Ovary (tissue), 3 donors: ENCODE data around the gene NAB2.

ENCODE experiments used
- EP300 ChIP-seq: sonication (generic); formaldehyde crosslinking; IDR thresholded peaks from one replicate; pipeline ENCODE4 v1.6.1; 2017; ENCODE audit warnings: antibody characterized with exemption
- POLR2A ChIP-seq: fragments of 450-650 bp; IDR thresholded peaks from one replicate; pipeline ENCODE4 v1.6.1; 2017; ENCODE audit warnings: antibody characterized with exemption, mild to moderate bottlenecking, moderate library complexity
- TF ChIP-seq, protein P1 (sequence below), 3 donors: fragments of 450-650 bp in 2 of 3; fragments of 200-600 bp in 1 of 3; IDR thresholded peaks; one replicate each; pipeline versions ENCODE4 v1.5.1 to v1.8.0; 2016 to 2022; ENCODE audit warnings: antibody characterized with exemption in 3 of 3, mild to moderate bottlenecking in 1 of 3
- donor health status: DM: no; HTN: no; CAD: no.

DNA sequence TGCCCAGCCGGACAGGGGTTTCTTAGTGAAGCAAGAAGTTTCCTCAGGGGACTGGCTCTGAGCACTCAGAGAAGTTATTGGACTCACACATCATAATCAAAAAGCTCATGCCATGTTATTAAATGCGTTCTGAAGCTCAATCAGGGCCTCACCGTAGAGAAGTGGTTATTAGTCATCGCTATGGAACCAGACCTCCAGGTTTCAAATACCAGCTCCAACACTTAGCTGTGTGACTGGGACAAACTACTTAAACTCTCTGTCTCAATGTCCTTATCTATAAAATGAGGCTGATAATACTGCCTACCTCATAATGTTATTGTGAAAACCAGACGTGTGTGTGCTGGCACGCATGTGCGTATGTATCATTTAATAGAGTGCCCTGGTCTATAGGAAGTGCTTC lies 14.9 kb downstream of the NAB2 start:
- TF ChIP-seq, protein P1, sequence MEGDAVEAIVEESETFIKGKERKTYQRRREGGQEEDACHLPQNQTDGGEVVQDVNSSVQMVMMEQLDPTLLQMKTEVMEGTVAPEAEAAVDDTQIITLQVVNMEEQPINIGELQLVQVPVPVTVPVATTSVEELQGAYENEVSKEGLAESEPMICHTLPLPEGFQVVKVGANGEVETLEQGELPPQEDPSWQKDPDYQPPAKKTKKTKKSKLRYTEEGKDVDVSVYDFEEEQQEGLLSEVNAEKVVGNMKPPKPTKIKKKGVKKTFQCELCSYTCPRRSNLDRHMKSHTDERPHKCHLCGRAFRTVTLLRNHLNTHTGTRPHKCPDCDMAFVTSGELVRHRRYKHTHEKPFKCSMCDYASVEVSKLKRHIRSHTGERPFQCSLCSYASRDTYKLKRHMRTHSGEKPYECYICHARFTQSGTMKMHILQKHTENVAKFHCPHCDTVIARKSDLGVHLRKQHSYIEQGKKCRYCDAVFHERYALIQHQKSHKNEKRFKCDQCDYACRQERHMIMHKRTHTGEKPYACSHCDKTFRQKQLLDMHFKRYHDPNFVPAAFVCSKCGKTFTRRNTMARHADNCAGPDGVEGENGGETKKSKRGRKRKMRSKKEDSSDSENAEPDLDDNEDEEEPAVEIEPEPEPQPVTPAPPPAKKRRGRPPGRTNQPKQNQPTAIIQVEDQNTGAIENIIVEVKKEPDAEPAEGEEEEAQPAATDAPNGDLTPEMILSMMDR (IDR thresholded peaks at IDR 0.05) = no peak
- TF ChIP-seq POLR2A = no peak
- no peak for TF ChIP-seq EP300
